ENCODE results near the gene TAF1C.

DNA sequence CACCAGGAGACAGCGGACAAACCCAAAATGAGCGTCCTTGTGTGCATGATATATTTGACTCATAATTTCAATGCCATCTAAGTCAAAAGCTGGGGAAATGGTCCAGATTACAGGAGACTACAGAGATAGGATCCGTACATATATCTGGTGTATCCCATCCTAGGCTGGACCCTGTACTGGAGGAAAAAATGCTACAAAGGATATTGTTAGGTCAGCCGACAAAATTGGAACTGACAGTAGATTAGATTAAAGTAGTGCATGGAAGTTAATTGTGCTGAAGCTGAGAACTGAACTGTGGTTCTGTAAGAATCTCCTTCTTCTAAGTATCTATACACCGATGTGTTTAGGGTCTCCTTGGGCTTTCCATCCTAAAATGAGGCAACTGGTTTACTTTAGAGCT lies 28.7 kb upstream of the TAF1C start:
- TF ChIP-seq, protein P1, sequence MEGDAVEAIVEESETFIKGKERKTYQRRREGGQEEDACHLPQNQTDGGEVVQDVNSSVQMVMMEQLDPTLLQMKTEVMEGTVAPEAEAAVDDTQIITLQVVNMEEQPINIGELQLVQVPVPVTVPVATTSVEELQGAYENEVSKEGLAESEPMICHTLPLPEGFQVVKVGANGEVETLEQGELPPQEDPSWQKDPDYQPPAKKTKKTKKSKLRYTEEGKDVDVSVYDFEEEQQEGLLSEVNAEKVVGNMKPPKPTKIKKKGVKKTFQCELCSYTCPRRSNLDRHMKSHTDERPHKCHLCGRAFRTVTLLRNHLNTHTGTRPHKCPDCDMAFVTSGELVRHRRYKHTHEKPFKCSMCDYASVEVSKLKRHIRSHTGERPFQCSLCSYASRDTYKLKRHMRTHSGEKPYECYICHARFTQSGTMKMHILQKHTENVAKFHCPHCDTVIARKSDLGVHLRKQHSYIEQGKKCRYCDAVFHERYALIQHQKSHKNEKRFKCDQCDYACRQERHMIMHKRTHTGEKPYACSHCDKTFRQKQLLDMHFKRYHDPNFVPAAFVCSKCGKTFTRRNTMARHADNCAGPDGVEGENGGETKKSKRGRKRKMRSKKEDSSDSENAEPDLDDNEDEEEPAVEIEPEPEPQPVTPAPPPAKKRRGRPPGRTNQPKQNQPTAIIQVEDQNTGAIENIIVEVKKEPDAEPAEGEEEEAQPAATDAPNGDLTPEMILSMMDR (conservative IDR thresholded peaks at IDR 0.05): no peak
- no peak for TF ChIP-seq EZH2 (IDR thresholded peaks at IDR 0.05; ENCODE audit: low read depth)
